H1 (cell line): ENCODE measurements around the gene MAP1LC3A. TPM values are rescaled to one million over a fixed set of nuclear protein-coding genes. Genes with fewer than 3 reads are reported as not detected.
A peak's percentile ranks its signal among the peaks of the same experiment; 100 is the strongest.

Source experiments
- ASH2L ChIP-seq: fragments of 200-600, 300-600 bp; sonication (generic); IDR thresholded peaks from one replicate; pipeline ENCODE4 v1.7.1; 2017; ENCODE audit warnings: low read length
- BACH1 ChIP-seq: IDR thresholded peaks from 2 replicates; pipeline ENCODE4 v1.6.1; 2012; ENCODE audit warnings: low read length, improper control_type of control experiment
- CBX5 ChIP-seq: fragments of 300-800, 300-1000 bp; sonication (generic); IDR thresholded peaks from 2 replicates; pipeline ENCODE4 v1.7.1; 2016; ENCODE audit warnings: antibody characterized with exemption, low read length, low read depth
- EGR1 ChIP-seq: IDR thresholded peaks from 2 replicates; pipeline ENCODE4 v1.6.1; 2011; ENCODE audit warnings: low read depth, low read length, borderline replicate concordance
- EP300 ChIP-seq, 2 experiments: IDR thresholded peaks; 1 replicate in 1 of 2; 2 replicates in 1 of 2; pipeline ENCODE4 v1.6.1; 2011 to 2012; ENCODE audit warnings: low read depth in 2 of 2, low read length in 2 of 2, mild to moderate bottlenecking in 2 of 2, borderline replicate concordance in 1 of 2, inconsistent platforms in 1 of 2, moderate library complexity in 1 of 2
- EZH2 ChIP-seq: fragments of 200-600 bp; sonication (generic); IDR thresholded peaks from 2 replicates; pipeline ENCODE4 v1.7.1; 2012; ENCODE audit warnings: low read depth, mild to moderate bottlenecking, moderate library complexity, low read length, inconsistent platforms; ENCODE audit not compliant: severe bottlenecking
- GABPA ChIP-seq: IDR thresholded peaks from 2 replicates; pipeline ENCODE4 v1.6.1; 2011; ENCODE audit warnings: mild to moderate bottlenecking, low read length, moderate library complexity, borderline replicate concordance; ENCODE audit not compliant: insufficient read depth
- GTF2F1 ChIP-seq: IDR thresholded peaks from 2 replicates; pipeline ENCODE4 v1.6.1; 2012; ENCODE audit warnings: low read depth, low read length, improper control_type of control experiment, borderline replicate concordance
- MAFK ChIP-seq: IDR thresholded peaks from 2 replicates; pipeline ENCODE4 v1.6.1; 2012; ENCODE audit warnings: low read depth, mild to moderate bottlenecking, improper control_type of control experiment, low read length
- NRF1 ChIP-seq: IDR thresholded peaks from 2 replicates; pipeline ENCODE4 v1.6.1; 2011; ENCODE audit warnings: mild to moderate bottlenecking, low read depth, low read length, improper control_type of control experiment
- PHF8 ChIP-seq: fragments of 200-600 bp; sonication (generic); conservative IDR thresholded peaks from 2 replicates; pipeline ENCODE4 v1.7.1; 2012; ENCODE audit warnings: low read depth, mild to moderate bottlenecking, inconsistent platforms, low read length, moderate library complexity
- POLR2A ChIP-seq, 2 experiments: IDR thresholded peaks; 1 replicate in 1 of 2; 2 replicates in 1 of 2; pipeline ENCODE4 v1.6.1; 2011; ENCODE audit warnings: low read depth in 2 of 2, low read length in 2 of 2, mild to moderate bottlenecking in 2 of 2; ENCODE audit errors: control extremely low read depth in 1 of 2
- RAD21 ChIP-seq, 2 experiments: IDR thresholded peaks in 1 of 2; conservative IDR thresholded peaks in 1 of 2; 2 replicates each; pipeline ENCODE4 v1.6.1; 2011; ENCODE audit warnings: low read depth in 2 of 2, low read length in 2 of 2, improper control_type of control experiment in 1 of 2, inconsistent platforms in 1 of 2, mild to moderate bottlenecking in 1 of 2, moderate library complexity in 1 of 2
- SAP30 ChIP-seq: fragments of 300-600 bp; sonication (generic); IDR thresholded peaks from 2 replicates; pipeline ENCODE4 v1.7.1; 2012; ENCODE audit warnings: low read length, moderate library complexity, mild to moderate bottlenecking, inconsistent platforms; ENCODE audit not compliant: insufficient read depth, insufficient replicate concordance
- SIRT6 ChIP-seq: IDR thresholded peaks from one replicate; pipeline ENCODE4 v1.7.1; 2012; ENCODE audit warnings: low read length, inconsistent platforms
- TAF7 ChIP-seq: optimal IDR thresholded peaks from 2 replicates; pipeline ENCODE3; 2011; ENCODE audit warnings: low read depth, mild to moderate bottlenecking, inconsistent platforms, low read length, moderate library complexity, borderline replicate concordance
- TBP ChIP-seq: IDR thresholded peaks from 2 replicates; pipeline ENCODE4 v1.6.1; 2011; ENCODE audit warnings: low read depth, low read length, improper control_type of control experiment
- TCF12 ChIP-seq: IDR thresholded peaks from 2 replicates; pipeline ENCODE4 v1.6.1; 2011; ENCODE audit warnings: low read depth, mild to moderate bottlenecking, low read length
- TEAD4 ChIP-seq: IDR thresholded peaks from 2 replicates; pipeline ENCODE4 v1.6.1; 2012; ENCODE audit warnings: low read depth, low read length, inconsistent platforms, mixed read lengths
- polyA plus RNA-seq, 7 experiments: library from polyadenylated mRNA; depleted of rRNA in 3 of 7; stranded (reverse) in 5 of 7; unstranded in 2 of 7; fragments of >200 nt in 5 of 7; fragments of 200-250 nt in 2 of 7; gene quantifications; 1 replicate in 5 of 7; 2 replicates in 1 of 7; 4 replicates in 1 of 7; pipeline versions ENCODE4 v1.2.1 to v1.2.3, GENCODE V29; 2011 to 2013; ENCODE audit warnings: missing spikeins in 2 of 7, mixed read lengths in 2 of 7
- total RNA-seq: library from RNA; stranded (reverse); fragmentation: NEBNext Ultra II Directional; extraction: Animal tissue kit (Norgen Biotek cat#: 25700); gene quantifications from 2 replicates; pipeline ENCODE4 v1.2.1, GENCODE V29; 2021
- TF ChIP-seq, protein P1 (sequence below): IDR thresholded peaks from 2 replicates; pipeline ENCODE4 v1.6.1; 2011; ENCODE audit warnings: low read length, improper control_type of control experiment
- TF ChIP-seq, protein P2 (sequence below): IDR thresholded peaks from 2 replicates; pipeline ENCODE4 v1.6.1; 2012; ENCODE audit warnings: low read length, inconsistent platforms

MAP1LC3A gene
- total and polyA plus RNA-seq, 2 of the 8 experiments (the other 6 are each of a cell fraction or from before 2014, with no cell fraction given) = 5.0 to 6.1 TPM

DNA sequence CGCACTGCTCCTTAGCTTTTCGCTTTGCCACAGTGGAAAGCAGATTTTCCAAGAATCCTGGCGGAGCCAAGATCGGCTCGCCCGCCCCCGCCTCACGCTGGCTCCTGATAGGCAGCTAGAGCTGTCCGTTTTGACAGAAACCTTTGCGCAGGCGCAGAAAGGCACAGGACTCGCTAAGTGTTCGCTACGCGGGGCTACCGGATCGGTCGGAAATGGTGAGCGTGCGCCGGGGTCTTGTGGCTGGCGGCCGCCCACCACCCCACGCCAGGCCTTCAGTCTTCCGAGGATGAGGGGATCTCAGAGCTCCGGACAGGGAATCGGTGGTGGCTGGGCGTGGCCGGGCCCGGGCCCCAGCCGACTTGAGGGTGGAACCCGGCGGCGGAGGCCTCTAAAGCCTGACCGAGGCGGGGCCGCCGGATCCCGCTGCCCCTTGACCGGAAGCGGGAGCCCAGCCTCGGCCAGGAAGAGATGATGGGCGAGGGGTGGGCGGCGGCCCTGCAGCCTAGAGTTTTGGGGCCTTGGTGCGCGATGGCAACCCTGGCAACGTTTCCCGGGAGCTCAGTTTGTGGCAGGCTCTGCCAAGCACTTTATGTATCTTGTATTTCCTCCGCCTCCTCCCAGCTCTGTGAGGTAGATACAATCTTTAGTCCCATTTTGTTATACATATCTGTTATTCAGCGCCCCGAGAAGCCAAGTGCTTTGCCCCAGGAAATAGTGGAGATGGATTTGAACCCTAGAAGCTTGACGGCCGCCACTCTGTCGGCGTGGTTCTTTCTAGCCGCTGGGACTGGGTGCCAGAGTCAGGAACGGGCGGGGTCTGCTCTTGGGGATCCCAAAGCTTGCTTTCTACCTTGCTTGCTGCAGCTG lies 42.0 kb upstream of the MAP1LC3A start, which contains the start of gene DYNLRB1 (continued):
- peak; percentile 79 for TF ChIP-seq ASH2L
- TF ChIP-seq MAFK = no peak
- TF ChIP-seq PHF8 = peak; percentile 92
- TF ChIP-seq POLR2A (IDR thresholded peaks at IDR 0.05; ENCODE audit: control extremely low read depth in 1 of 2, low read depth in 2 of 2, low read length in 2 of 2) = peak; percentile 76 to 77
- no peak for TF ChIP-seq EP300 (IDR thresholded peaks at IDR 0.05; ENCODE audit: borderline replicate concordance in 1 of 2, low read depth in 2 of 2, low read length in 2 of 2)
- no peak for TF ChIP-seq SIRT6
- TF ChIP-seq, protein P1, sequence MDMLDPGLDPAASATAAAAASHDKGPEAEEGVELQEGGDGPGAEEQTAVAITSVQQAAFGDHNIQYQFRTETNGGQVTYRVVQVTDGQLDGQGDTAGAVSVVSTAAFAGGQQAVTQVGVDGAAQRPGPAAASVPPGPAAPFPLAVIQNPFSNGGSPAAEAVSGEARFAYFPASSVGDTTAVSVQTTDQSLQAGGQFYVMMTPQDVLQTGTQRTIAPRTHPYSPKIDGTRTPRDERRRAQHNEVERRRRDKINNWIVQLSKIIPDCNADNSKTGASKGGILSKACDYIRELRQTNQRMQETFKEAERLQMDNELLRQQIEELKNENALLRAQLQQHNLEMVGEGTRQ = no peak
- TF ChIP-seq BACH1 = no peak
- no peak for TF ChIP-seq CBX5
- TF ChIP-seq NRF1 = peak; percentile 57
- no peak for TF ChIP-seq TCF12
- TF ChIP-seq GABPA = peak; percentile 60
- no peak for TF ChIP-seq RAD21 (IDR thresholded peaks at IDR 0.05 in 1 of 2, conservative IDR thresholded peaks at IDR 0.05 in 1 of 2; ENCODE audit: low read depth in 2 of 2, low read length in 2 of 2)
- no peak for TF ChIP-seq TEAD4
- no peak for TF ChIP-seq EZH2
- TF ChIP-seq EGR1 = no peak
- TF ChIP-seq TAF7 = no peak
- TF ChIP-seq SAP30 = peak; percentile 64
- TF ChIP-seq, protein P2, sequence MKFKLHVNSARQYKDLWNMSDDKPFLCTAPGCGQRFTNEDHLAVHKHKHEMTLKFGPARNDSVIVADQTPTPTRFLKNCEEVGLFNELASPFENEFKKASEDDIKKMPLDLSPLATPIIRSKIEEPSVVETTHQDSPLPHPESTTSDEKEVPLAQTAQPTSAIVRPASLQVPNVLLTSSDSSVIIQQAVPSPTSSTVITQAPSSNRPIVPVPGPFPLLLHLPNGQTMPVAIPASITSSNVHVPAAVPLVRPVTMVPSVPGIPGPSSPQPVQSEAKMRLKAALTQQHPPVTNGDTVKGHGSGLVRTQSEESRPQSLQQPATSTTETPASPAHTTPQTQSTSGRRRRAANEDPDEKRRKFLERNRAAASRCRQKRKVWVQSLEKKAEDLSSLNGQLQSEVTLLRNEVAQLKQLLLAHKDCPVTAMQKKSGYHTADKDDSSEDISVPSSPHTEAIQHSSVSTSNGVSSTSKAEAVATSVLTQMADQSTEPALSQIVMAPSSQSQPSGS = no peak
- peak; percentile 61; the same call in 1 of the 2 replicates for TF ChIP-seq TBP
- no peak for TF ChIP-seq GTF2F1
